ENCODE measurements around the gene POR.

The POR gene

DNA sequence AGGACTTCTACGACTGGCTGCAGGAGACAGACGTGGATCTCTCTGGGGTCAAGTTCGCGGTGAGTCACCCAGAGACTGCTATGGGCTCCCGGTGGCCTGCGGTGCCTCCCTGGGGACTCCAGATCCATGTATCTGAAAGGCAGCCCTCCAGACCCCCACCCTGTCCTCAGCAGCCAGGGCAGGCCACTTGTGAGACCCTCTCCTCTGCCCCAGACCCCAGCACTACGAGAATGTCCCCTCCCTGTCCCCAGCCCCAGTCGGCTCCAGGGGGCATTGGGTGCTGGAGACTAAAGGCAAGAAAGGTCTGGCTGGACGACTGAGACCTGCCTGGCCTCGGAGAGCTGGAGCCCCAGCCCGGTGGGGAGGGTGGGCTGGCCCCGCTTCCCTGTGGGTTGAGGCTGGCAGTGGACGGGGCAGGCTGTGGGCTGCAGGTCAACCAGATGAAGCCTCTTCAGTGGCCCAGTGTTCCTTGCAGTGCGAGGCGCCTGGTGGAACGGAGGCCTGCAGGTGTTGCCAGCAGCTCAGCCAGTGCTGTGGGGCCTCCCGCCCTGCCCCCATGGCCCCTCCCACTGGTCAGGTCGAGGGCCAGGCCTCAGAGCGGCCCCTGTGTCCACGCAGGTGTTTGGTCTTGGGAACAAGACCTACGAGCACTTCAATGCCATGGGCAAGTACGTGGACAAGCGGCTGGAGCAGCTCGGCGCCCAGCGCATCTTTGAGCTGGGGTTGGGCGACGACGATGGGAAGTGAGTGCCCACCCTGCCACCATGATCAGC, 65.7 kb downstream of the POR start:
- no peak for DNase-seq

DNA sequence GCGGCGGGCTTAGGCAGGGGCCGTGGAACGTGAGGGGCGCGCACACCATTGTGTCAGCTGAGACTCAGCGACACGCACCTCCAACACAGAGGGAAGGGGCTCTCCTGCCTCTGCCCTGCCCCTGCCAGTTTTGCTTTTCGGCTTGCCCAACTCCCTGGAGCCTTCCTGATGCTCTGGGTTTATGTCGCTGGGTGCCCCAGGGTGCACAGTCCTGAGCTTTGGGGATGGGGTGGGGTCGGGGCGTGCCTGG, 66.2 kb downstream of the POR start:
- DNase-seq: no peak

DNA sequence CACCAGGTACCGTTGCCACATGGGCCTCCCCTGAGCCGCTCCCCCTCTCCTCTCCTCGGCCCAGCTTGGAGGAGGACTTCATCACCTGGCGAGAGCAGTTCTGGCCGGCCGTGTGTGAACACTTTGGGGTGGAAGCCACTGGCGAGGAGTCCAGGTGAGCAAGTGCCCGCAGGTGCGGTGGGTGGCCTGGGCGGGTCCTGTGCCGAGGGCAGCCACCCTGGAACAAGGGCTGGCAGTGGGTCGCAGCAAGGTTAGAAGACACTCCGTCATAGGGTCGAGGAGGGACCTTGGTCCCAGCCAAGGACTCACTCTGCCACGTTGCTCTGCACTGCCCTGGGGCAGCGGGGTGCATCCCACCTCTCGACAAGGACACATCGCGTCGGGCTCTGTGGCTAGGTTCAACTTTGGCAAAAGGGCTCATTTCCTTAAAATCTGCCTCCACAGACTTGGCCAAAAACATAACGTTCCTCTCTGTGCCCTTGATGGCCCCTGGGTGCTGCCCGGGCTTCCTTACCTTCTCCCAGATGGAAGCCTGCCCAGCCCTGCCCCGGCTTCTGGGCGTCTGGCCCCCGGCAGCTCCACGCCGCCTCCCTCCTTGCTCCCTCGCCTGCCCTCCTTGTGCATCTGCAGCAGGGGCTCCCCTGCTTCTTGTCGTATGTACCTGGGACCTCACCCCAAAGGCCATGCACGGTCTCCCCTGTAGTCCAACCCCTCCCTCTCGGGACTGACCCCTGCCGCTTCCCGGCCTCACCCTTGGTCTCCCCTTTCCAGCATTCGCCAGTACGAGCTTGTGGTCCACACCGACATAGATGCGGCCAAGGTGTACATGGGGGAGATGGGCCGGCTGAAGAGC, 66.7 kb downstream of the POR start:
- peak; percentile 49 for DNase-seq

DNA sequence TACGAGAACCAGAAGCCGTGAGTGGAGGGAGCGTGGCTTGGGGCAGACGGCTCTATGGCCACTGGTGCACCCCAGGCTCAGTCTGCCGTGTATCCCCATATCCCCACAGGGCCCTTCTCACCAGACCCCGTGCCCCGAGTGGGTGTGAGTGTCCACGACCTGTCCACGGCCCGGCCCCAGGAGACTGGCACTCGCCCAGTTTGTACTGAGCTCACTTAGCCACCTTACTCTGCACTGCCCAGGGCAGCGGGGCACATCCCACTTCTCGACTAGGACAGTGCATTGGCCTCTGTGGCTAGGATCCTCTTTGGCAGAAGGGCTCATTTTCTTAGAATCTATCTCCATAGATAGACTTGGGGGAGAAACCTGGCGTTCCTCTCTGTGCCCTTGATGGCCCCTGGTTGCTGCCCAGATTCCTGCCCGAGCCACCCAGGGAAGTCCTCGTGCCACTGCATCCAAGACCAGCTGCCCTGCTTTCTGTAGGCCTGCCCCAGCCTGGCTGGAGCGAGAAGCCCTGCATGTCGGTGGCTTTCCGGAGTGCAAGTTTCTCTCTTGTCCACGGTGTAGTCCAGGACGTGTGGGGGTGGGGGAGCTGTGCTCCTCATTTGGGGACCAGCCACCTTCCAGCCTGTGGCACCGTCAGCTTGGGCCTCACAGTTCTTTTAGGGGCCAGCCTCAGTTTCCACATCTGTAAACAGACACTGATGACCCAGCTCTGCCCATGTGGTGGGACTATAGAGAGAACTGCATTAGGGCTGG, 67.5 kb downstream of the POR start:
- DNase-seq: peak; percentile 50

DNA sequence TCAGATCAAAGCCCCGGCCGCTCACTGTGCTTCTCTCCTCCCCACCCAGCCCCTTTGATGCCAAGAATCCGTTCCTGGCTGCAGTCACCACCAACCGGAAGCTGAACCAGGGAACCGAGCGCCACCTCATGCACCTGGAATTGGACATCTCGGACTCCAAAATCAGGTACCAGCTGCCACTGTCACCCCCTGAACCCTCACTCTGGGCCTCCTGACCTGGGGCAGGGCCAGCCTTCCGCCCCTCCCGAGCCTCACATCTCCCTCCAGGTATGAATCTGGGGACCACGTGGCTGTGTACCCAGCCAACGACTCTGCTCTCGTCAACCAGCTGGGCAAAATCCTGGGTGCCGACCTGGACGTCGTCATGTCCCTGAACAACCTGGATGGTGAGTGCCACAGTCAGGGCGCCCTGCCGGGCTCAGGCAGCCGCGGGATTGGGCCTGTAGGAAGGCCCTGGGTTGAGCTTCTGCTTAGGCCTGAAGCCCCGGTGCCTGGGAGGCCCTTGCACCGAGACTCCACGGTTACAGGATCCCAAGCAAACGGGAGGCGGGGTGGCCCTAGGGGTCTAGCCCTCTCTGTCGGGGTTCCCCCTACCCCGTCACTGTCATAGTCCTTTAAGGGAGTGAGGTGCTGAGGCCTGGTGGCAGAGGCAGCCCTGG, 68.6 kb downstream of the POR start:
- DNase-seq: peak; percentile 42

DNA sequence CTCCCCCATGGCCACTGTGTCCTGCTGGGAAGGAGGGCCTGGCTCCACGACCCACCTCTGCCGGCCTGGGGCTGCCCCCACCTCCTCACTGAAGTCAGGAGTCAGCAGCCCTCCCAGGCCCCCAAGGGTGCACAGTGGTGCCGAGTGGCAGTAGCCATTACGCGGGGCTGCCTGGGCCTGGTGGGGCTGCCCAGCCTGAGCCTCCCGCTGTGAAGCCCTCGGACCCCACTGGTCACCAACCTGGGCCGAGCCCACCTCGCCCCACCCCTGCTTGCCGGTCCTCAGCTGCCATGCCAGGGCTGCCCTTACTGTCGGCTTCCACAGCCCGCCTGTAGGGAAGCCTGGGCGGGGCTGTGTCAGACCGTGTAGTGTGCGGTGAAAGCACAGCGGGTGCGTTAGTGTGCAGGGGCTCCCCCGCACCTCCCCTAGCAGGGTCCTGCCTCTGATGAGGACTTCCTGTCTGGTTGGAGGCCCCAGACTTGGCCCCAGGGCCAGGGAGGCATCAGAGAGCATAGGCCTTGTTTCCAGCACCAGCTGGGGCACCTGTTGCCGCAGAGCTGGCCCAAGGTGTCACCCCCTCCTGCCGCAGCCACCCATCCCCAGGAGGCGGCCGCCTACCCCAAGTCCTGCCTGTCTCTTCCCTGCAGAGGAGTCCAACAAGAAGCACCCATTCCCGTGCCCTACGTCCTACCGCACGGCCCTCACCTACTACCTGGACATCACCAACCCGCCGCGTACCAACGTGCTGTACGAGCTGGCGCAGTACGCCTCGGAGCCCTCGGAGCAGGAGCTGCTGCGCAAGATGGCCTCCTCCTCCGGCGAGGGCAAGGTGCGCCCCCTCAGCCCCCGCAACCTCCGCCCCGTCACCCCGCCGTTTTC, 69.4 kb downstream of the POR start:
- DNase-seq: no peak

DNA sequence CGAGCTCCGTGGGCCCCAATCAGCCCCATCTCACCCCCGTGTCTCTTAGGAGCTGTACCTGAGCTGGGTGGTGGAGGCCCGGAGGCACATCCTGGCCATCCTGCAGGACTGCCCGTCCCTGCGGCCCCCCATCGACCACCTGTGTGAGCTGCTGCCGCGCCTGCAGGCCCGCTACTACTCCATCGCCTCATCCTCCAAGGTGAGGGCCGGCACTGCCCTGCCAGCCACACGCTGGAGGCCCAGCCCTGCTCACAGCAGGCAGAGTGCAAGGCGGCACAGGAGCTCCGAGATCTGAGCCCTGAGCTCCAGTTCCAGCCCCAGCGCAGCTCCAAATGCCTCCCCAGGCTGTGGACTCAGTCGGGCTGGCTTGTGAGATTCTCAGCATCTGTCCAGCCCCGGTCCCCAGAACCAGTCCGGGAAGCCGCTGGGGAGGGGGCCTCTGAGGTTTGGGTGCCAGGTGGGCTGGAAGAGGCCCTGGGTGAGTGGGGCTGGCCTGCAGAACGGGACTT, 70.1 kb downstream of the POR start:
- DNase-seq: no peak

DNA sequence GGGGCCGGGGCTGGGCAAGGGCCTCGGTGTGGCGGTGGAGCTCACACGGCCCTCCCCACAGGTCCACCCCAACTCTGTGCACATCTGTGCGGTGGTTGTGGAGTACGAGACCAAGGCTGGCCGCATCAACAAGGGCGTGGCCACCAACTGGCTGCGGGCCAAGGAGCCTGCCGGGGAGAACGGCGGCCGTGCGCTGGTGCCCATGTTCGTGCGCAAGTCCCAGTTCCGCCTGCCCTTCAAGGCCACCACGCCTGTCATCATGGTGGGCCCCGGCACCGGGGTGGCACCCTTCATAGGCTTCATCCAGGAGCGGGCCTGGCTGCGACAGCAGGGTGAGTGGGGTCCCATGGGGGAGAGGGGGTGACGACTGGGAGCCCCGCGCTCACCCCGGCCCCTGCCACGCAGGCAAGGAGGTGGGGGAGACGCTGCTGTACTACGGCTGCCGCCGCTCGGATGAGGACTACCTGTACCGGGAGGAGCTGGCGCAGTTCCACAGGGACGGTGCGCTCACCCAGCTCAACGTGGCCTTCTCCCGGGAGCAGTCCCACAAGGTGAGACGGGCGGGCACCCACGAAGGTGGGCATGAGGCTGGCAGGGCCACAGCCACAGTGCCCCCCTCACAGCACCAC, 70.7 kb downstream of the POR start:
- peak; percentile 51 for DNase-seq

DNA sequence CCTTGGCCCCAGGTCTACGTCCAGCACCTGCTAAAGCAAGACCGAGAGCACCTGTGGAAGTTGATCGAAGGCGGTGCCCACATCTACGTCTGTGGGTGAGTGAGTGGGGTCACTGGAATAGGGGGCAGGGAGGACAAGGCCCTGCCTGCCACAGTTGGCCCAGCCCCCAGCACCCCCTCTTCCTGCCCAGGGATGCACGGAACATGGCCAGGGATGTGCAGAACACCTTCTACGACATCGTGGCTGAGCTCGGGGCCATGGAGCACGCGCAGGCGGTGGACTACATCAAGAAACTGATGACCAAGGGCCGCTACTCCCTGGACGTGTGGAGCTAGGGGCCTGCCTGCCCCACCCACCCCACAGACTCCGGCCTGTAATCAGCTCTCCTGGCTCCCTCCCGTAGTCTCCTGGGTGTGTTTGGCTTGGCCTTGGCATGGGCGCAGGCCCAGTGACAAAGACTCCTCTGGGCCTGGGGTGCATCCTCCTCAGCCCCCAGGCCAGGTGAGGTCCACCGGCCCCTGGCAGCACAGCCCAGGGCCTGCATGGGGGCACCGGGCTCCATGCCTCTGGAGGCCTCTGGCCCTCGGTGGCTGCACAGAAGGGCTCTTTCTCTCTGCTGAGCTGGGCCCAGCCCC, 71.3 kb downstream of the POR start:
- DNase-seq: no peak

DNA sequence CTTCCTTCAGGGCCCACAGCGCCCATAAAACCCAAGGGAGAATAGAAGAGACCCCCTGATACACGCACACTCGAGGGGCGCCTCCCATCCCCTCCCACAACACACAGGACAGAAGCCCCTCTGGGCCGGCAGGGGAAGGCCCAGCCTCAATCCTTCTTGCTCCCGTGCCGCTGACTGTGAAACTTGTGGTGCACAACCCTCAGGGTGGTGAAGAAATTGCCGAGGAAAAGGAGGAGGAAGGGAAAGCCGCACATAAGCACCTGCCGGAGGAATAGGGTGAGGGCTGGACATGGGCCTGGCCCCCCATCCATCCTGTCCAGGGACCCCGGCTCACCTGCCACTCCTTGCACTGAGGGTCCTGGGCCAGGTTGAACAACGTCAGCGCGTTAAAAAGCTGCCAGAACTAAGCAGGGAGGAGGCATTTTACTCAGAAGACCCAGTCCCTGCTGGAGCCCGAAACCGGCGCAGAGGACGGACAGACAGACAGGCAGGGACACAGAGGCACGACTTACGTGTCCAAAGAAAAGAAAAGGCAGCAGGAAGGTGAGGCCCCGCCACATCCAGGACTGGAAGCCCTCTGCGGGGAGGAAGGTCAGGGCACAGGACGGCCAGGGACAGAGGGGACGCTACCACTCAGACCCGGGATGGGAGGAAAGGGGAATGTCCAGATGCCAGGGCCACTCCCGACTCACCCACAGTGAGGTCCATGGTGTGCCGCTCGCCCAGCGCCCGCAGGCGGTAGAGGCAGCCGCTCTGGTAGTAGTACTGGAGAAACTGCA, 72.3 kb downstream of the POR start:
- DNase-seq: no peak

DNA sequence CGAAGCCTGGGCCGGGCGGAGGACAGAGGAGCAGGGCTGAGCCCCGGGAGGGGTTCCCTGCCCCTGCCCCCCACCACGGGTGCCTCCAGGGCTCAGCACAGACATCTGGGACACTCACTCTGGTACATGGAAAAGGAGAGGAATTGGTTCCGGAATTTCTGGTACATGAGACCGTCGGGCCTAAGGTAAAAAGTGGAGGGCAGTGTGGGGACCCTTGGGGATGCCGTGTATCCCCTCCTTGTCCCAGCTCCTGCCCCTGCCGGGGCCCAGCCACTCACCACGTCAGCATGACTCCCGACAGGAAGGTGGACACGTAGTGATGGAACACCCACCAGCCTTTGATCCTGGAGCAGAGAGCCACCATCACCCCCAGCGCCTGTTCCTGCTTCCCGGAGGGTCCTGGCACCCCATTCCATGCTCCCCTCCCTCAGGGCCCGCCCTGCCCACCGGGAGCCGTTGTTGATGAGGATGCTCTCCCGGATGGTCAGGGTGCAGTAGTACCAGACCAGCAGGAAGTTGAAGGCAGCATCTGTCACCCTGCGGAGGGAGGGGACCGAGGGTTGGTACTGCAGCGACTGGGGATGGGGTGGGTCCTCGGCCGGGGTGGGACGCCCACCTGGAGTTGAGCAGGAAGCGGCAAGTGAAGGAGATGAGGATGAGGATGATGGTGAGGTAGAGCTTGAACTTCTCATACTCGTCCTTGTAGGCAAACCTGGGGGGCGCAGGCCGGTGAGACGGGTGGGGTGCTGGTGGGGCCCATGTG, 73.0 kb downstream of the POR start:
- no peak for DNase-seq

DNA sequence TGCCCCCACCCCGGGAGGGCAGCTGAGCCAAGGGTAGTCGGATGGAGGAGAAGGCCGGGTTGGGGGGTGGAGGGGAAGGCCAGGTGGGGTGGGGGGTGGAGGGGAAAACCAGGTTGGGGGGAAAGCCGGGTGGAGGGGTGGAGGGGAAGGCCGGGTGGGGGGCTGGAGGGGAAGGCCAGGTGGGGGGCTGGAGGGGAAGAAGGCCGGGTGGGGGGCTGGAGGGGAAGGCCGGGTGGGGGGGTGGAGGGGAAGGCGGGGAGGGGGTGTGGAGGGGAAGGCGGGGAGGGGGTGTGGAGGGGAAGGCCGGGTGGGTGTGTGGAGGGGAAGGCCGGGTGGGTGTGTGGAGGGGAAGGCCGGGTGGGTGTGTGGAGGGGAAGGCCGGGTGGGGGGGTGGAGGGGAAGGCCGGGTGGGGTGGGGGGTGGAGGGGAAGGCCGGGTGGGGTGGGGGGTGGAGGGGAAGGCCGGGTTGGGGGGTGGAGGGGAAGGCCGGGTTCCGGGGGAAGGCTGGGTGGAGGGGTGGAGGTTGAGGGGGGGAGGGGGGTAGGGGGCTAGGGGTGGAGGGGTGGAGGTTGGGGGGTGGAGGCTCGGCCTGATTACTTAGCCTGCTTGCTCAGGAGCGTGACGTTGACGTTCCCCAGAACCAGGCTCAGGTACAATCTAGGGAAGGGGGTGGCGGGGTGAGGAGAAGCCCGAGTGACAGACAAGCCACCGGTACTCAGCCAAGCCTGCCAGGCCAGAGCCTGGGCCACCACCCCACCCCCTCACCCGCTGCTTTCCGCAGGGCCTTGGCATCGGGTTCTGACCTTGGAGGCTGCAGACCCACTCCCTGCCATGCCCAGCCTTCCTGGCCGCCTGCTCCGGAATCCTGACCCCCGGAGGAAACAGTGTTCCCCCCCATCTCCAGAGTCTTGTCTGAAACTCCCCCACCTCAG, 73.9 kb downstream of the POR start:
- no peak for DNase-seq

DNA sequence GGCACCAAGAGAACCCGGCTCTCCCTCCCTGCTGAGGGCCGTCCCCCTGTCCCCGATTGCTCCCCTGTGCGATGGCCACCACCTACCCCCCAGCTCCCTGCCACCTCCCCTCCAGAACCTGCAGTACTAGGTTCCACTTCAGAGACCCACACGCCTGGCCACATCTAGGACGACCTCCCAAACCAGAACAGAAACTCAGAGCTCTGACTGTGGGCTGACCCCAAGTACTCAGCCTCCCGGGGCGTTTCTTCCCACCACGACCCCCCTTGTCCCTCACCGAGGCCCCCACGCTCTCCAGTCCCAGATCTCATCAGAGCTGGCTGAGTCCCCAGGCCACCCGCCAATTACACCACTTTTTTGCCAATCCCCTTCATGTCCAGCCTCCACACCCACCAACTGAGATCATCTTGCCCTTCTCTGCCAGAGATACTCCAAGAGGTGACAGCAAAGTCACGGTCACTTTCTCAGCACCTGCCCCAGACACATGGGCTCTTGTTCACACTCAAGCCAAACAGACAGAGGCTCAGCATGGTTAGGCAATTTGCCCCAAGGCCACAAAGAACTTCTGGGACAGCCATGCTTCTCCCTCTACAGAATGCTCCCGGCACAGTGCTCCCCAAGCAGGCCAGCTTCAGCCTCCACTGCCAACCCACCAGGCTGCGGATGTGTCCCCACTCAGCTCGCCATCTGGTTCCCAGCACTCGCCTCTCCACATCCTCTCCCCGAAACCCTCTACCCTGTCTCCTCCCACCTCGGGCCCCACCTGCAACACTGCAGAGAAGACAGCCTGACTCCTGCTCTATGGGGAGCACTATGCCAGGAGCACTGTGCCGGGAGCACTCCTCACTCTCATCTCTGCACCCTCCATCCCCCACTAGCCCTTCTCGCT, 74.8 kb downstream of the POR start:
- no peak for DNase-seq

DNA sequence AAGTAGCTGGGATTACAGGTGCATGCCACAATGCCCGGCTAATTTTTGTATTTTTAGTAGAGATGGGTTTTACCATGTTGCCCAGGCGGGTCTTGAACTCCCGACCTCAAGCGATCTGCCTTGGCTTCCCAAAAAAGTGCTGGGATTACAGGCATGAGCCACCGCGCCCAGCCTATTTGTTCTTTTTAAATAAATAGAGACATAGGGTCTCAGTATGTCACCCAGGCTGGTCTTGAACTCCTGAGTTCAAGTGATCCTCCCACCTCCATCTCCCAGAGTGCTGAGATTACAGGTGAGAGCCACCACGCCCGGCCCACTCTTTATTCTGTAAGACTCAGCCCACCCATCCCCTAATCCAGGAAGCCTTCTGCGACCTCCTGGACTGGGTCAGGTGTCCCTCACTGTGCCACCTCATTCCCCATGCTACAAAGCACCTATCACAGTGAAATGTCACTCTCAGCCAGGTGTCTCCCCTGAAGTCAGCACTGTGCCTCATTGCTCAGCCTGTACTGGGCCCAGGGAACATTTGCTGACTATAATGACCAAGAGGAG, 76.7 kb downstream of the POR start:
- DNase-seq: no peak

DNA sequence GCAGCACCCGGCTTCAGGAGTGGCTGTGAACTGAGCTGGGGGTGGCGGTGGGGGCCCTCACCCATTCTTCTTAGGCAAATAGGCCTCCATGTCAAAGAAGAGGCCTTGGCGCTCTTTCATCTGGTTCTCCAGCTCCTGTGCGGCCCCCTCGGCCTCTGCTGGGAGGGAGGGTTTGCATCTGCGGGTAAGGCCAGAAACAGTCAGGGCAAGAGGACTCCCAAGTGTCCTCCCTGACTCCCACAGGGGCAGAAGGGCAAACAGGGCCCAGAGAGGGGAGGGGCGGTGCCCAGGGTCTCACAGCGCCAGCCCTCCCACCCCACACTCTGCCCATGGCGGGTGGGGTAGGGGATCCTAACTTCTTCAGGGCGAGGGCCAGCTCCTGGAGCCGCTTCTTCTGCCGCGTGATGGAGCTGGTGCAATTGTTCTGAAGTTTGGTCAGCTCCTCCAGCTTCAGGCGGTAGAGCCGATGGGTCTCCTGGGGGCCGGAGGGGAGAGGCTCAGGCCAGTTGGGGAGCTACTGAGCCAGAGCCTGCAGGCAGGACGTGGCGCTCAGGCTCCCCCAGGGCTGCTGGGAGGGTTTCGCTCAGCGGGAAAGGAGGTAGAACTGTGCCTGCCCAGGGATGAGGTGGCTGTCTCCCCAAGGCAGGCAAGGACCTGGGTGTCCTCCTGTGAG, 77.3 kb downstream of the POR start:
- no peak for DNase-seq

DNA sequence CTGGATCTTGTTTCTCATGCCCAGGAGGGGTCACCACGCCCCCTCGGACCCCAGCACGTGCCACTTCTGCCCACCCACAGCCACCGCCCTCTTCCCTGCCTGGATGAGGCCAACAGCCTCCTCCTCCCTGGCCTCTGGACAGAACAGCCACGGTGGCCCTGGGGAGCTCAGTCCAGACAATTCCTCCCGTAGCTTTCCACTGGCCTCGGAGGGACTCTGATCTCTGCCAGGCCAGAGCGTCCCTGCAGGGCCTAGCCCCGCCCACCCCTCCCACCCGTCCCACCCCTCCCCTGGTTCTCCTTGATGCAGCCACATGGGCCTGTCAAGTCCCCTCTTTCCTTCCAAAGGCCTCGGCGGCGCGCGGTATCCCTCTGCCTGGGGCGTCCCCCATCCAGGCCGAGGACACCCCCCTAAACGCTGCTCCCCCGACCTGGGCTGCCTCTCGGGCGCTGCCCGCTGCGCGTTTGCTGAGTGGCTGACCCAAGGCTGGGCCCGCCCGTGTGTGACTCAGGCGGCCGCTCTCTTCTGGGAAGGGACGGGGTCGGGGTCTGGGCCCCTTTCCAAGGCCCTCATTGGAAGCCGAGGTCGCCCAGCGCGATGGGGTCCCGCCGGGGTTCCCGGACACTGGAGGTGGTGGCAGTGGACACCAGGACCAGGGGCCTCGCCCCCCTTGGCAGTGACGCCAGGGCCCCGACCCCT, 78.9 kb downstream of the POR start:
- peak; percentile 92 for DNase-seq

Measured in islet precursor cell (in vitro differentiated cells).